IMR-90 (cell line): ENCODE data around the gene INPP5D. TPM values are rescaled to one million over a fixed set of nuclear protein-coding genes. Genes with fewer than 3 reads are reported as not detected.

ENCODE experiments used
- ATAC-seq: fragments of 200-7000 bp; cut with Tn5 transposase; 2 replicates; pipeline ENCODE4 v1.9.1; 2020; ENCODE audit warnings: low read depth, mild to moderate bottlenecking, moderate library complexity
- BruUV-seq: library from RNA; stranded (reverse); fragments of 400-500 nt; replicated peaks from 2 replicates; lab custom pipeline; 2021; lab: Mats Ljungman, UMichigan
- CTCF ChIA-PET: fragments of 300-600 bp; formaldehyde crosslinking; extraction: SDS; loops from one replicate; lab custom pipeline; 2021; ENCODE audit warnings: antibody characterized with exemption; lab: Yijun Ruan, JAX
- POLR2A ChIA-PET: fragments of 300-600 bp; sonication (Branson Sonifier 250); formaldehyde crosslinking; loops from one replicate; lab custom pipeline; 2022; ENCODE audit warnings: antibody characterized with exemption; ENCODE audit not compliant: unreplicated experiment; lab: Charles Lee
- DNase-seq: peaks from one replicate; pipeline ENCODE4 v3.0.0; 2013
- H2AFZ ChIP-seq: replicated peaks from 2 replicates; pipeline ENCODE3; 2013; ENCODE audit warnings: low read length, mild to moderate bottlenecking; ENCODE audit not compliant: poor library complexity
- H2AK5ac ChIP-seq: 2 replicates; pipeline ENCODE4 v1.6.1; 2013; ENCODE audit warnings: low read depth, low read length, inconsistent platforms
- H2AK9ac ChIP-seq: replicated peaks from 2 replicates; pipeline ENCODE3; 2013; ENCODE audit warnings: mild to moderate bottlenecking, low read depth, low read length, moderate library complexity; ENCODE audit not compliant: poor library complexity
- H2BK120ac ChIP-seq: 2 replicates; pipeline ENCODE4 v1.6.1; 2013; ENCODE audit warnings: low read depth, low read length, inconsistent platforms
- H2BK15ac ChIP-seq: 3 replicates; pipeline ENCODE4 v1.6.1; 2013; ENCODE audit warnings: low read depth, low read length, inconsistent platforms
- H2BK20ac ChIP-seq: 2 replicates; pipeline ENCODE4 v1.6.1; 2013; ENCODE audit warnings: low read depth, mild to moderate bottlenecking, inconsistent platforms, low read length, moderate library complexity
- H2BK5ac ChIP-seq: 2 replicates; pipeline ENCODE4 v1.6.1; 2013; ENCODE audit warnings: mild to moderate bottlenecking, low read depth, low read length, inconsistent platforms; ENCODE audit not compliant: poor library complexity, severe bottlenecking
- H3K14ac ChIP-seq: replicated peaks from 2 replicates; pipeline ENCODE4 v1.6.1; 2013; ENCODE audit warnings: low read depth, low read length, inconsistent platforms
- H3K18ac ChIP-seq: 2 replicates; pipeline ENCODE4 v1.6.1; 2013; ENCODE audit warnings: low read depth, low read length, control low read depth
- H3K23ac ChIP-seq: 2 replicates; pipeline ENCODE4 v1.6.1; 2013; ENCODE audit warnings: low read depth, low read length, inconsistent platforms
- H3K27ac ChIP-seq: 2 replicates; pipeline ENCODE4 v1.5.1; 2013; ENCODE audit warnings: mild to moderate bottlenecking, control low read depth, low read length; ENCODE audit not compliant: insufficient read depth
- H3K27me3 ChIP-seq: 2 replicates; pipeline ENCODE4 v1.6.1; 2013; ENCODE audit warnings: low read length; ENCODE audit not compliant: control insufficient read depth, insufficient read depth
- H3K36me3 ChIP-seq: 2 replicates; pipeline ENCODE4 v1.6.1; 2013; ENCODE audit warnings: low read length, mixed read lengths; ENCODE audit not compliant: control insufficient read depth, insufficient read depth
- H3K4ac ChIP-seq: 2 replicates; pipeline ENCODE4 v1.6.1; 2013; ENCODE audit warnings: low read depth, low read length, inconsistent platforms
- H3K4me1 ChIP-seq: 2 replicates; pipeline ENCODE4 v1.6.1; 2013; ENCODE audit warnings: low read length, mixed read lengths; ENCODE audit not compliant: control insufficient read depth, insufficient read depth
- H3K4me2 ChIP-seq: 2 replicates; pipeline ENCODE4 v1.6.1; 2013; ENCODE audit warnings: low read depth, mild to moderate bottlenecking, control low read depth, low read length, moderate library complexity
- H3K4me3 ChIP-seq: 2 replicates; pipeline ENCODE4 v1.5.1; 2013; ENCODE audit warnings: low read depth, mild to moderate bottlenecking, control low read depth, low read length, moderate library complexity; ENCODE audit not compliant: insufficient read depth
- H3K56ac ChIP-seq: 2 replicates; pipeline ENCODE4 v1.6.1; 2013; ENCODE audit warnings: low read length, inconsistent platforms; ENCODE audit not compliant: insufficient read depth; ENCODE audit errors: extremely low read depth
- H3K79me1 ChIP-seq, 2 experiments: 2 replicates each; pipeline ENCODE4 v1.6.1; 2013; ENCODE audit warnings: low read length in 2 of 2, inconsistent platforms in 1 of 2, low read depth in 1 of 2
- H3K9ac ChIP-seq: 2 replicates; pipeline ENCODE4 v1.6.1; 2013; ENCODE audit warnings: low read depth, low read length, control low read depth
- H3K9me1 ChIP-seq: 2 replicates; pipeline ENCODE4 v1.6.1; 2013; ENCODE audit warnings: low read length, inconsistent platforms; ENCODE audit not compliant: insufficient read depth
- H3K9me3 ChIP-seq: 2 replicates; pipeline ENCODE4 v1.6.1; 2013; ENCODE audit warnings: low read length; ENCODE audit not compliant: control insufficient read depth, insufficient read depth
- H4K20me1 ChIP-seq: 2 replicates; pipeline ENCODE4 v1.6.1; 2013; ENCODE audit warnings: low read length, inconsistent platforms; ENCODE audit not compliant: insufficient read depth
- H4K5ac ChIP-seq: 2 replicates; pipeline ENCODE4 v1.6.1; 2013; ENCODE audit warnings: mild to moderate bottlenecking, low read depth, low read length, control low read depth
- H4K8ac ChIP-seq, 2 experiments: 2 replicates each; pipeline ENCODE4 v1.6.1; 2013; ENCODE audit warnings: low read depth in 2 of 2, low read length in 2 of 2, control low read depth in 1 of 2, inconsistent platforms in 1 of 2
- H4K91ac ChIP-seq: 2 replicates; pipeline ENCODE4 v1.6.1; 2013; ENCODE audit warnings: low read depth, low read length, inconsistent platforms; ENCODE audit not compliant: insufficient read depth
- BHLHE40 ChIP-seq: fragments of 150-350 bp; IDR thresholded peaks from 2 replicates; pipeline ENCODE4 v1.6.1; 2016; ENCODE audit warnings: mild to moderate bottlenecking, low read depth, low read length
- CEBPB ChIP-seq: IDR thresholded peaks from 2 replicates; pipeline ENCODE4 v1.6.1; 2012; ENCODE audit warnings: low read depth, low read length, improper control_type of control experiment
- CHD1 ChIP-seq: IDR thresholded peaks from 2 replicates; pipeline ENCODE4 v1.6.1; 2012; ENCODE audit warnings: low read depth, low read length, improper control_type of control experiment
- FOS ChIP-seq: fragments of 150-350 bp; IDR thresholded peaks from 2 replicates; pipeline ENCODE4 v1.6.1; 2016; ENCODE audit warnings: low read depth, low read length
- MAFK ChIP-seq: IDR thresholded peaks from 2 replicates; pipeline ENCODE4 v1.6.1; 2012; ENCODE audit warnings: low read depth, low read length, improper control_type of control experiment
- MAZ ChIP-seq: IDR thresholded peaks from 2 replicates; pipeline ENCODE4 v1.6.1; 2012; ENCODE audit warnings: low read depth, mild to moderate bottlenecking, low read length, improper control_type of control experiment, moderate library complexity, borderline replicate concordance
- MXI1 ChIP-seq: IDR thresholded peaks from 2 replicates; pipeline ENCODE4 v1.6.1; 2012; ENCODE audit warnings: low read depth, mild to moderate bottlenecking, low read length, moderate library complexity, borderline replicate concordance
- NFE2L2 ChIP-seq: fragments of 150-350 bp; IDR thresholded peaks from 2 replicates; pipeline ENCODE4 v1.6.1; 2016; ENCODE audit warnings: low read depth, mild to moderate bottlenecking, low read length
- POLR2A ChIP-seq: IDR thresholded peaks from 2 replicates; pipeline ENCODE4 v1.6.1; 2012; ENCODE audit warnings: mild to moderate bottlenecking, low read depth, low read length
- RAD21 ChIP-seq: IDR thresholded peaks from 2 replicates; pipeline ENCODE4 v1.6.1; 2012; ENCODE audit warnings: low read length, improper control_type of control experiment
- RCOR1 ChIP-seq: IDR thresholded peaks from 2 replicates; pipeline ENCODE4 v1.6.1; 2012; ENCODE audit warnings: mild to moderate bottlenecking, low read length, improper control_type of control experiment; ENCODE audit not compliant: insufficient replicate concordance
- RFX5 ChIP-seq: IDR thresholded peaks from 2 replicates; pipeline ENCODE4 v1.8.0; 2012; ENCODE audit warnings: low read depth, mild to moderate bottlenecking, low read length, moderate library complexity
- SMC3 ChIP-seq: fragments of 150-350 bp; IDR thresholded peaks from 2 replicates; pipeline ENCODE4 v1.6.1; 2016; ENCODE audit warnings: low read depth, mild to moderate bottlenecking, antibody characterized with exemption, low read length, moderate library complexity
- WGBS, 2 experiments: methylation state at CpG; one replicate each; pipeline versions ENCODE4 v1.1.5 to v1.1.7; 2013; ENCODE audit warnings: missing lambda C conversion rate in 2 of 2; ENCODE audit not compliant: insufficient read length in 1 of 2; ENCODE audit errors: extremely low coverage in 2 of 2; 5-methylcytosine and 5-hydroxymethylcytosine counted together
- dilution Hi-C: fragments of 300-500 bp; cut with HindIII; formaldehyde crosslinking; loops from one replicate; pipeline ENCODE4 v1.14.3; 2018; ENCODE audit warnings: low sequenced_read_pairs; ENCODE audit not compliant: unreplicated experiment
- in situ Hi-C: fragments of 300-500 bp; cut with MboI; formaldehyde crosslinking; loops from 3 replicates; pipeline ENCODE4 v1.14.3; 2019; ENCODE audit warnings: low sequenced_read_pairs, inconsistent platforms, mixed read lengths
- intact Hi-C: fragments of 100-400 bp; cut with micrococcal nuclease; formaldehyde crosslinking; loops from 2 replicates; pipeline ENCODE4 v1.10.0; 2022
- polyA plus RNA-seq, 3 experiments: library from polyadenylated mRNA; depleted of rRNA; stranded (reverse); fragments of >200 nt; gene quantifications; 2 replicates each; pipeline ENCODE4 v1.2.3, GENCODE V29; 2012; ENCODE audit warnings: low replicate concordance in 1 of 3
- total RNA-seq: library from RNA; depleted of rRNA; stranded (reverse); fragments of >200 nt; gene quantifications from 2 replicates; pipeline ENCODE4 v1.2.3, GENCODE V29; 2012
- TF ChIP-seq, protein P1 (sequence below): fragments of 150-350 bp; IDR thresholded peaks from 2 replicates; pipeline ENCODE4 v1.6.1; 2017; ENCODE audit warnings: mild to moderate bottlenecking, antibody characterized with exemption, low read length, low read depth
- TF ChIP-seq, protein P2 (sequence below): fragments of 150-350 bp; IDR thresholded peaks from 2 replicates; pipeline ENCODE4 v1.6.1; 2016; ENCODE audit warnings: low read depth, mild to moderate bottlenecking, low read length, moderate library complexity, borderline replicate concordance
- TF ChIP-seq, protein P3 (sequence below): conservative IDR thresholded peaks from 2 replicates; pipeline ENCODE4 v1.5.1; 2012; ENCODE audit warnings: mild to moderate bottlenecking, low read depth, low read length, improper control_type of control experiment

The INPP5D gene
- total and polyA plus RNA-seq, 2 of the 4 experiments (the other 2 are of a cell fraction) = 0.18 to 0.29 TPM

DNA sequence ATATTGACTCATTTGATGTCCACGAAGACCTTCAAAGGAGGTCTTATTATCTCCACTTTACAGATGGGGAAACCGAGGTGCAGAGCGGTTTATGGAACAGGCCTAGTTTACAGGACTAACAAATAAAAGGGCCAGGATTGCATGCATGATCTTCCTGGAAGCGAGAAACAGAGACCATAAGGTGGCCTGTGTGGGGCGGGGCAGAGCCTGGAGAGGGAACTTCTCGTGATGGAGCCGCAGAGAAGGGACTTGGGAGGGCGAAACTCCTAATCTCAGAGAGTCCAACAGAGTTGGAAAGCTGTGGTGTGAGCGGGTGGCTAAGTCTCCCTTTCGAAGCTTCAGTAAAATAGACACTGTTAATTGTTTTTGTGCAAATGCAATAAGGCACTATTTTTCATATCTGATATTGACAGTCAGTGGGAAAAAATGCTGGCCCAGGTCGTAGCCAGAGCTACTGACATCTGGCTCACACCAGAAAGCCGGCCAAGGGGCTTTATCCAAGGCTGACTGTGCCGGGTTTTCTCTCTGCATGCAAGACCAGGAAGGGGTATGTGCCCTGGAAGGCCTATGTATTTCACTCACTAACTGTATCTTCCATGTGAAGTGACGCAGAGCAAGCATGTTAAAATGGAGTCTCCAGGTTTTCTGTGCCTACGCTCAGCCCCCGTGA is 4.5 kb downstream of the INPP5D start:
- H3K27ac ChIP-seq = no peak overlapping the region
- peaks cover 4% of the 10 kb centered on the region for H3K27me3 ChIP-seq
- intact Hi-C loops (no loop called here), dilution Hi-C loops (no loop called here), in situ Hi-C loops (no loop called here)
- H3K18ac ChIP-seq = no peak overlapping the region
- no peak overlapping the region for H4K5ac ChIP-seq
- no peaks in the 10 kb centered on the region for H3K36me3 ChIP-seq
- H2BK120ac ChIP-seq = no peak overlapping the region
- no peak overlapping the region for H2BK15ac ChIP-seq
- H3K14ac ChIP-seq = no peak overlapping the region
- CTCF ChIA-PET = interaction anchor here (0.6 kb wide), 1 partner anchor 9 kb away, joined by 5 read pairs; no protein-coding TSS in a partner anchor
- no peak overlapping the region for H2AK5ac ChIP-seq
- H2AFZ ChIP-seq = no peak overlapping the region
- H3K56ac ChIP-seq = no peak overlapping the region
- no peak overlapping the region for H2BK20ac ChIP-seq
- no peak overlapping the region for H3K4ac ChIP-seq
- no peak for ATAC-seq
- TF ChIP-seq BHLHE40 (no peak), MAFK (no peak), MXI1 (no peak), FOS (no peak), RAD21 (no peak), CHD1 (no peak), NFE2L2 (no peak), RFX5 (no peak), RCOR1 (no peak), SMC3 (no peak), POLR2A (no peak), MAZ (no peak), CEBPB (no peak)
- TF ChIP-seq, protein P1, sequence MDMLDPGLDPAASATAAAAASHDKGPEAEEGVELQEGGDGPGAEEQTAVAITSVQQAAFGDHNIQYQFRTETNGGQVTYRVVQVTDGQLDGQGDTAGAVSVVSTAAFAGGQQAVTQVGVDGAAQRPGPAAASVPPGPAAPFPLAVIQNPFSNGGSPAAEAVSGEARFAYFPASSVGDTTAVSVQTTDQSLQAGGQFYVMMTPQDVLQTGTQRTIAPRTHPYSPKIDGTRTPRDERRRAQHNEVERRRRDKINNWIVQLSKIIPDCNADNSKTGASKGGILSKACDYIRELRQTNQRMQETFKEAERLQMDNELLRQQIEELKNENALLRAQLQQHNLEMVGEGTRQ = no peak
- TF ChIP-seq, protein P2, sequence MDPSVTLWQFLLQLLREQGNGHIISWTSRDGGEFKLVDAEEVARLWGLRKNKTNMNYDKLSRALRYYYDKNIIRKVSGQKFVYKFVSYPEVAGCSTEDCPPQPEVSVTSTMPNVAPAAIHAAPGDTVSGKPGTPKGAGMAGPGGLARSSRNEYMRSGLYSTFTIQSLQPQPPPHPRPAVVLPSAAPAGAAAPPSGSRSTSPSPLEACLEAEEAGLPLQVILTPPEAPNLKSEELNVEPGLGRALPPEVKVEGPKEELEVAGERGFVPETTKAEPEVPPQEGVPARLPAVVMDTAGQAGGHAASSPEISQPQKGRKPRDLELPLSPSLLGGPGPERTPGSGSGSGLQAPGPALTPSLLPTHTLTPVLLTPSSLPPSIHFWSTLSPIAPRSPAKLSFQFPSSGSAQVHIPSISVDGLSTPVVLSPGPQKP = no peak
- TF ChIP-seq, protein P3, sequence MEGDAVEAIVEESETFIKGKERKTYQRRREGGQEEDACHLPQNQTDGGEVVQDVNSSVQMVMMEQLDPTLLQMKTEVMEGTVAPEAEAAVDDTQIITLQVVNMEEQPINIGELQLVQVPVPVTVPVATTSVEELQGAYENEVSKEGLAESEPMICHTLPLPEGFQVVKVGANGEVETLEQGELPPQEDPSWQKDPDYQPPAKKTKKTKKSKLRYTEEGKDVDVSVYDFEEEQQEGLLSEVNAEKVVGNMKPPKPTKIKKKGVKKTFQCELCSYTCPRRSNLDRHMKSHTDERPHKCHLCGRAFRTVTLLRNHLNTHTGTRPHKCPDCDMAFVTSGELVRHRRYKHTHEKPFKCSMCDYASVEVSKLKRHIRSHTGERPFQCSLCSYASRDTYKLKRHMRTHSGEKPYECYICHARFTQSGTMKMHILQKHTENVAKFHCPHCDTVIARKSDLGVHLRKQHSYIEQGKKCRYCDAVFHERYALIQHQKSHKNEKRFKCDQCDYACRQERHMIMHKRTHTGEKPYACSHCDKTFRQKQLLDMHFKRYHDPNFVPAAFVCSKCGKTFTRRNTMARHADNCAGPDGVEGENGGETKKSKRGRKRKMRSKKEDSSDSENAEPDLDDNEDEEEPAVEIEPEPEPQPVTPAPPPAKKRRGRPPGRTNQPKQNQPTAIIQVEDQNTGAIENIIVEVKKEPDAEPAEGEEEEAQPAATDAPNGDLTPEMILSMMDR = no peak
- DNase-seq = no peak
- no peak overlapping the region for H3K4me3 ChIP-seq
- no peaks in the 10 kb centered on the region for H3K79me1 ChIP-seq
- BruUV-seq = no TSS peak
- H3K23ac ChIP-seq = no peak overlapping the region
- no peaks in the 10 kb centered on the region for H4K20me1 ChIP-seq
- no peak overlapping the region for H3K4me2 ChIP-seq
- POLR2A ChIA-PET = interaction anchor here (0.7 kb wide), 1 partner anchor 33 kb away, joined by 5 read pairs; no protein-coding TSS in a partner anchor
- no peak overlapping the region for H4K8ac ChIP-seq
- no peak overlapping the region for H2BK5ac ChIP-seq
- H4K91ac ChIP-seq = no peak overlapping the region
- no peak overlapping the region for H2AK9ac ChIP-seq
- H3K4me1 ChIP-seq = peaks cover 4% of the 10 kb centered on the region; the same call in 1 of the 2 replicates
- WGBS, 2 experiments = 86% methylated on average over 3 of the region's 16 CpGs; no CpG with 5 or more reads in 1 of the 2 experiments
- H3K9me3 ChIP-seq = no peaks in the 10 kb centered on the region
- H3K9me1 ChIP-seq = no peaks in the 10 kb centered on the region
- no peak overlapping the region for H3K9ac ChIP-seq
